Cardiac muscle cell (in vitro differentiated cells and primary cell): ENCODE results near the gene BICD2. TPM values are rescaled to one million over a fixed set of nuclear protein-coding genes. Genes with fewer than 3 reads are reported as not detected.

Experiments used
- DNase-seq, 2 donors: peaks; one replicate each; pipeline versions ENCODE4 v3.0.0 to v3.0.0-alpha.2; 2010 to 2017; ENCODE audit warnings: low read depth in 1 of 2, low spot score in 1 of 2
- H3K27ac ChIP-seq: fragments of 200-600 bp; sonication (generic); 2 replicates; pipeline ENCODE4 v1.5.1; 2016
- H3K27me3 ChIP-seq: fragments of 200-600 bp; sonication (generic); 2 replicates; pipeline ENCODE4 v1.6.0; 2016; ENCODE audit warnings: control low read depth
- H3K36me3 ChIP-seq: fragments of 200-600 bp; sonication (generic); 2 replicates; pipeline ENCODE4 v1.5.1; 2016; ENCODE audit warnings: control low read depth
- H3K4me1 ChIP-seq: fragments of 200-600 bp; sonication (generic); 2 replicates; pipeline ENCODE4 v1.8.1; 2017; ENCODE audit warnings: low read depth, mild to moderate bottlenecking, mixed run types
- H3K4me3 ChIP-seq: fragments of 200-600 bp; sonication (generic); 2 replicates; pipeline ENCODE4 v1.5.1; 2016; ENCODE audit warnings: mild to moderate bottlenecking
- H3K9me3 ChIP-seq: fragments of 200-600 bp; sonication (generic); 2 replicates; pipeline ENCODE4 v1.5.1; 2017; ENCODE audit warnings: low read depth, mild to moderate bottlenecking, control low read depth
- CTCF ChIP-seq: IDR thresholded peaks from 2 replicates; pipeline ENCODE4 v1.5.1; 2012; ENCODE audit warnings: low read depth, mild to moderate bottlenecking, low read length
- polyA plus RNA-seq: library from polyadenylated mRNA; unstranded; fragments of >200 nt; fragmentation: Nextera tagmentation; extraction: Ambion mirVana; gene quantifications from 2 replicates; pipeline ENCODE4 v1.2.1, GENCODE V29; 2016
- total RNA-seq: library from RNA; depleted of rRNA; stranded (reverse); fragments of >200 nt; gene quantifications from 2 replicates; pipeline ENCODE4 v1.2.3, GENCODE V29; 2016

BICD2 gene
- total and polyA plus RNA-seq, 2 experiments from 2014 or later = 19.0 to 36.5 TPM

DNA sequence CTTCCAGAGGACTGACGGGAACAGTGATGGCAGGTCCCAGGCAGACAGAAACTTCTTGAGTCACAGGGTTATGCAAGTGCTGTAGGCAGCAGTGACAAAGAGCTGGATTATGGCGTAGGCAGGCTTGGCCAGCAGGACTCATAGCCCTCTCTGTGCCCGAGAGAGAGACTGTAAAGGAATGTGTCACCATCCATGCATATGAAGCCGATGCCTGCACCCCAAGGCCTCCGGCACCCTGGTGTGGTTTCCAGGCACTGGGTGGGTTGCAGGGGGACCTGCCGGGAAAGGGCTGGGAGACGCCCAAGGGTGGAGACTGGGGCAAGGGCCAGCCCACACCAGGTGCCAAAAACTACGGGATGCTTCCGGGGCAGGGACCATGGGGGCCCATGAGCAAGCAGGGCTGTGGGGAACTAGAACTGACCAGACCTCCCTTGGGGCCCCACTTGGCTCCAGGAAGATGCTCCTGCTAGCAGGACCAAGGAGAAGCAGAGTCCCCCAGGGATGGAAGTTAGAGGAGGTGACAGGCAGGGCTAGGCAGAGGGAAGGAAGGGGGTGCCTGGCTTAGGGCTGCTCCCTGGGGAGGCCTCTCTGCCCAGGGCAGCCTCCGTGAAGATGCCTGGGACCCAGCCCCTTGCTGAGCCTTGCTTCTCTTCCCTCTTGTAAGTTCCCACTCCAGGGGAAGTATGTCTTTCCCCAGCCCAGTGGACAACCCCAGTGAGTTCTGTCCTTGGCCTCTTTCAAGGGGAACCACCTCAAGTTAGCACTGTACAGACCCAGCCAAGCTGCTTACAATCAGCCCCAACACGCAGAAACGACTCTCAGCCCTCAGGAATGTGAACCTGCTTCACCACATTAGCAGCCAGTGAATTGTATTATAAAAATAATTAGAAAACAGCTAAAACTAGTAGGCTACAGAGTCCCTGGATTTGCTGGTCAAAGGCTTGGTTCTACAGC is 84.2 kb downstream of the BICD2 start:
- DNase-seq = no peak
- no peak for TF ChIP-seq CTCF
- H3K4me3 ChIP-seq = no peak overlapping the region
- no peak overlapping the region for H3K27ac ChIP-seq
- no peaks in the 10 kb centered on the region for H3K27me3 ChIP-seq
- no peaks in the 10 kb centered on the region for H3K4me1 ChIP-seq
- no peaks in the 10 kb centered on the region for H3K36me3 ChIP-seq
- no peaks in the 10 kb centered on the region for H3K9me3 ChIP-seq

DNA sequence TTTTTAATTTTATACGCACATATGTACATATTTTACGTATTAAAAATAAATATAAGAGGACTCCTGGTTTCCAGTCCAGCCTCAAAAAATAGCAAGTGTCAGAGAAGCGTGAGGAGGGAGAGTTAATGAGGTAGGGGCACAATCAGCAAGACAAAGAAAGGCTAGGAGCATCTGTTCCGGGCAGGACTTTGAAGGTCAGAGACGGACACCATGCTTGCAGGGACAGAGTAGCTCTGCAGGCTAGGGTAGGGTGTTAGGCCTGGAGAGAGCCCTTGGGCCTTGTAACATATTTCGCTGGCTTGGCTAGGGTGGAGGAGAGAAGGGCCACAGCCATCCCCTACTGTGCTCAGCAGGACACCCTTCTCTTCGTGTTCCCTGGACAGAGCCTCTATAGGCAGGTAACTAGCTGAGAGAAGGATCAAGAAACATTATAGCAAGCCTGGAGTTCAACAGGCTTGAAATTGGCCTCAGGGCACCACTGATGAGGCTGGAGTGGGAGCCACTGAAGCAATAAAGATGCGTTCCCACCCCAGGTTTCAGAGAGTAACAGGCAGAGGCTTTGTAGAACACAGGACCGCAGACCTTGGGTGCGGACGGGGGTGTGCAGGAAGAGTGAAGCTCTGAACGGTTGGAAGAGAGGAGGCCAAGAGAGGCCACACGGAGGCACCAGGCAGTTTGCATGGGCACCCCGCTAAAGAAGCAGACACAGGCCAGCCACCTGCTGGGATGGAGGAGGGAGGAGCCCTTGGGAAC is 85.0 kb downstream of the BICD2 start:
- DNase-seq = no peak
- no peaks in the 10 kb centered on the region for H3K4me1 ChIP-seq
- no peak overlapping the region for H3K4me3 ChIP-seq
- no peak for TF ChIP-seq CTCF
- H3K9me3 ChIP-seq = no peaks in the 10 kb centered on the region
- H3K36me3 ChIP-seq = no peaks in the 10 kb centered on the region
- H3K27me3 ChIP-seq = no peaks in the 10 kb centered on the region
- no peak overlapping the region for H3K27ac ChIP-seq

DNA sequence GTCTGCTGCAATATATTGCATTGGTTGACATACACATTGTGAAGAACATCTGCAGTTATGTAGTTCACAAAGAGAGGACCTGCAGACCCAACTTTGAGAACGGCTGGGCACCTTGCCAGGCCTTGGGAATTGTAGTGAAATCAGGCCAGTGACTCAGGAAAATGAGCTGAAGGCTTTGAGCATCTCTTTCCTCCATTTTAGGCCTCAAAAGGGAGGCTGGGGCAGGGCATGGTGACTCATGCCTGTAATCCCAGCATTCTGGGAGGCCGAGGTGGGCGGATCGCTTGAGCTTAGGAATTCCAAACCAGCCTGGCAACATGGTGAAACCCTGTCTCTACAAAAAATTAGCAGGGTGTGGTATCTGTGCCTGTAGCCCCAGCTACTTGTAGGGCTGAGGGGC is 93.3 kb downstream of the BICD2 start:
- Histone ChIP-seq H3K4me3 (peak overlapping the region; percentile 91), H3K4me1 (peaks cover 4% of the 10 kb centered on the region), H3K27me3 (no peaks in the 10 kb centered on the region), H3K36me3 (no peaks in the 10 kb centered on the region), H3K27ac (no peak overlapping the region), H3K9me3 (no peaks in the 10 kb centered on the region)
- DNase-seq = peak in 1 of 2 donors; percentile 86
- no peak for TF ChIP-seq CTCF

- H3K27me3 ChIP-seq = no peaks in the 10 kb centered on the region
- no peak for TF ChIP-seq CTCF
- no peaks in the 10 kb centered on the region for H3K9me3 ChIP-seq
- peak; percentile 99 for DNase-seq
- H3K4me1 ChIP-seq = peaks cover 4% of the 10 kb centered on the region
- peak within 1 kb of the TSS; percentile 91 for H3K4me3 ChIP-seq
- H3K27ac ChIP-seq = peak within 1 kb of the TSS; percentile 83
- H3K36me3 ChIP-seq = no peaks in the 10 kb centered on the region
These were observed 94.5 kb downstream of the BICD2 start, which contains the start of gene IPPK for GRCh38 chr9:92669890-92670708. IPPK (minus strand) TSS chr9:92670131; CDS start chr9:92669988, 143 bp downstream.

- Histone ChIP-seq H3K4me1 (peaks cover 4% of the 10 kb centered on the region), H3K27me3 (no peaks in the 10 kb centered on the region), H3K4me3 (peak overlapping the region; percentile 91), H3K9me3 (no peaks in the 10 kb centered on the region), H3K27ac (peak overlapping the region; percentile 79), H3K36me3 (no peaks in the 10 kb centered on the region)
- no peak for TF ChIP-seq CTCF
- no peak for DNase-seq
These were observed 95.1 kb downstream of the BICD2 start for GRCh38 chr9:92669527-92669889.
